ENCODE data around the gene VEGFB.

The VEGFB gene

DNA sequence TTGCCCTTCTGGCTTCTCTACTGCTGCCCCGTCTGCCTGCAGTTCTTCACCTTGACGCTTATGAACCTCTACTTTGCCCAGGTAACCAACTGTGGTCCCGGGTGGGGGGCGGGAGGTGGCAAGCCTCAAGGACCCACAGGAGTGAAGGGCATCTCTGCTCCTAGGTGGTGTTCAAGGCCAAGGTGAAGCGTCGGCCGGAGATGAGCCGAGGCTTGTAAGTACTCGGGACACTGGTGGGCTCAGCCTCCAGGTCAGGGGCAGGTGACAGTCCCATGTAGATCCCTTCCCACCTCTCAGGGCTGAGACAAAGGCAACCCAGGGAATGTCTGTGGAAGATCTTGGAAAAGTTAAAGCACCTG, 52.4 kb downstream of the VEGFB start:
- in situ Hi-C loops (cut with HindIII; ENCODE audit: low sequenced_read_pairs) = no loop called here
- no peak overlapping the region for H3K4me3 ChIP-seq (ENCODE audit: low read depth, low read length)
- TF ChIP-seq, protein P1, sequence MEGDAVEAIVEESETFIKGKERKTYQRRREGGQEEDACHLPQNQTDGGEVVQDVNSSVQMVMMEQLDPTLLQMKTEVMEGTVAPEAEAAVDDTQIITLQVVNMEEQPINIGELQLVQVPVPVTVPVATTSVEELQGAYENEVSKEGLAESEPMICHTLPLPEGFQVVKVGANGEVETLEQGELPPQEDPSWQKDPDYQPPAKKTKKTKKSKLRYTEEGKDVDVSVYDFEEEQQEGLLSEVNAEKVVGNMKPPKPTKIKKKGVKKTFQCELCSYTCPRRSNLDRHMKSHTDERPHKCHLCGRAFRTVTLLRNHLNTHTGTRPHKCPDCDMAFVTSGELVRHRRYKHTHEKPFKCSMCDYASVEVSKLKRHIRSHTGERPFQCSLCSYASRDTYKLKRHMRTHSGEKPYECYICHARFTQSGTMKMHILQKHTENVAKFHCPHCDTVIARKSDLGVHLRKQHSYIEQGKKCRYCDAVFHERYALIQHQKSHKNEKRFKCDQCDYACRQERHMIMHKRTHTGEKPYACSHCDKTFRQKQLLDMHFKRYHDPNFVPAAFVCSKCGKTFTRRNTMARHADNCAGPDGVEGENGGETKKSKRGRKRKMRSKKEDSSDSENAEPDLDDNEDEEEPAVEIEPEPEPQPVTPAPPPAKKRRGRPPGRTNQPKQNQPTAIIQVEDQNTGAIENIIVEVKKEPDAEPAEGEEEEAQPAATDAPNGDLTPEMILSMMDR (IDR thresholded peaks at IDR 0.05; ENCODE audit: low read depth, low read length) = no peak
- no peak for DNase-seq (ENCODE audit: low read depth, low spot score)

DNA sequence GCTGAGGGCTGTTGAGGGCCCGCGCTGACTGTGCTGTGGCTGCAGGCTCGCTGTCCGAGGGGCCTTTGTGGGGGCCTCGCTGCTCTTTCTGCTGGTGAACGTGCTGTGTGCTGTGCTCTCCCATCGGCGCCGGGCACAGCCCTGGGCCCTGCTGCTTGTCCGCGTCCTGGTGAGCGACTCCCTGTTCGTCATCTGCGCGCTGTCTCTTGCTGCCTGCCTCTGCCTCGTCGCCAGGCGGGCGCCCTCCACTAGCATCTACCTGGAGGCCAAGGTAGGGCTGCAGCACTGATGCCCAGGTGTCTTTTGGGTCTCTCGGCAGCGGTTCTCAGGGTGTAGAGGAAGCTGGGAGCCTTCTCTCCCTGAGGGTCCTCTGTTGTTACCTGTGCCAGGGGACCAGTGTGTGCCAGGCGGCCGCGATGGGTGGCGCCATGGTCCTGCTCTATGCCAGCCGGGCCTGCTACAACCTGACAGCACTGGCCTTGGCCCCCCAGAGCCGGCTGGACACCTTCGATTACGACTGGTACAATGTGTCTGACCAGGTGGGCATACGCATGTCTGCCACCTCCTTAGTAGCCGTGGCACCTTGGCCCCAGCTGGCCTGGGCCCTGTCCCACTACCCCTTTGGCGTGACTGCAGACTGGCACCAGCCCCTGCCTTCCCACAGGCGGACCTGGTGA, 53.4 kb downstream of the VEGFB start:
- H3K4me3 ChIP-seq (ENCODE audit: low read depth, low read length) = no peak overlapping the region
- in situ Hi-C loops (cut with HindIII; ENCODE audit: low sequenced_read_pairs) = no loop called here
- TF ChIP-seq, protein P1 (IDR thresholded peaks at IDR 0.05; ENCODE audit: low read depth, low read length) = no peak
- no peak for DNase-seq (ENCODE audit: low read depth, low spot score)

DNA sequence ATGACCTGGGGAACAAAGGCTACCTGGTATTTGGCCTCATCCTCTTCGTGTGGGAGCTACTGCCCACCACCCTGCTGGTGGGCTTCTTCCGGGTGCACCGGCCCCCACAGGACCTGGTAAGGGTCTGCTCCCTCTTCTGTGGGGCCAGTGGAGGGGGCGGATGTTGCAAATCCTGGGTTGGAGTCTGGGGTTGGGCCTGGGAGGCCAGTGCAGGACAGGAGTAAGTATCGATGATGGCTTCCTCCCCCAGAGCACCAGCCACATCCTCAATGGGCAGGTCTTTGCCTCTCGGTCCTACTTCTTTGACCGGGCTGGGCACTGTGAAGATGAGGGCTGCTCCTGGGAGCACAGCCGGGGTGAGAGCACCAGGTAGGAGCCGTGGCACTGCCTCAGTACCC, 54.0 kb downstream of the VEGFB start:
- no peak for DNase-seq (ENCODE audit: low read depth, low spot score)
- in situ Hi-C loops (cut with HindIII; ENCODE audit: low sequenced_read_pairs) = no loop called here
- H3K4me3 ChIP-seq (ENCODE audit: low read depth, low read length) = no peak overlapping the region
- TF ChIP-seq, protein P1 (IDR thresholded peaks at IDR 0.05; ENCODE audit: low read depth, low read length) = no peak

Data from astrocyte of the spinal cord (primary cell).